ENCODE results near the gene RIPOR2. TPM values are rescaled to one million over a fixed set of nuclear protein-coding genes. Genes with fewer than 3 reads are reported as not detected.

RIPOR2 gene, protein sequence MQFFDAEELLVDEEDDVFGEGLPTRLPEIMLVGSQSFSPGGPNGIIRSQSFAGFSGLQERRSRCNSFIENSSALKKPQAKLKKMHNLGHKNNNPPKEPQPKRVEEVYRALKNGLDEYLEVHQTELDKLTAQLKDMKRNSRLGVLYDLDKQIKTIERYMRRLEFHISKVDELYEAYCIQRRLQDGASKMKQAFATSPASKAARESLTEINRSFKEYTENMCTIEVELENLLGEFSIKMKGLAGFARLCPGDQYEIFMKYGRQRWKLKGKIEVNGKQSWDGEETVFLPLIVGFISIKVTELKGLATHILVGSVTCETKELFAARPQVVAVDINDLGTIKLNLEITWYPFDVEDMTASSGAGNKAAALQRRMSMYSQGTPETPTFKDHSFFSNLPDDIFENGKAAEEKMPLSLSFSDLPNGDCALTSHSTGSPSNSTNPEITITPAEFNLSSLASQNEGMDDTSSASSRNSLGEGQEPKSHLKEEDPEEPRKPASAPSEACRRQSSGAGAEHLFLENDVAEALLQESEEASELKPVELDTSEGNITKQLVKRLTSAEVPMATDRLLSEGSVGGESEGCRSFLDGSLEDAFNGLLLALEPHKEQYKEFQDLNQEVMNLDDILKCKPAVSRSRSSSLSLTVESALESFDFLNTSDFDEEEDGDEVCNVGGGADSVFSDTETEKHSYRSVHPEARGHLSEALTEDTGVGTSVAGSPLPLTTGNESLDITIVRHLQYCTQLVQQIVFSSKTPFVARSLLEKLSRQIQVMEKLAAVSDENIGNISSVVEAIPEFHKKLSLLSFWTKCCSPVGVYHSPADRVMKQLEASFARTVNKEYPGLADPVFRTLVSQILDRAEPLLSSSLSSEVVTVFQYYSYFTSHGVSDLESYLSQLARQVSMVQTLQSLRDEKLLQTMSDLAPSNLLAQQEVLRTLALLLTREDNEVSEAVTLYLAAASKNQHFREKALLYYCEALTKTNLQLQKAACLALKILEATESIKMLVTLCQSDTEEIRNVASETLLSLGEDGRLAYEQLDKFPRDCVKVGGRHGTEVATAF
- total RNA-seq = 14.9 and 19.3 TPM in 2 replicates

DNA sequence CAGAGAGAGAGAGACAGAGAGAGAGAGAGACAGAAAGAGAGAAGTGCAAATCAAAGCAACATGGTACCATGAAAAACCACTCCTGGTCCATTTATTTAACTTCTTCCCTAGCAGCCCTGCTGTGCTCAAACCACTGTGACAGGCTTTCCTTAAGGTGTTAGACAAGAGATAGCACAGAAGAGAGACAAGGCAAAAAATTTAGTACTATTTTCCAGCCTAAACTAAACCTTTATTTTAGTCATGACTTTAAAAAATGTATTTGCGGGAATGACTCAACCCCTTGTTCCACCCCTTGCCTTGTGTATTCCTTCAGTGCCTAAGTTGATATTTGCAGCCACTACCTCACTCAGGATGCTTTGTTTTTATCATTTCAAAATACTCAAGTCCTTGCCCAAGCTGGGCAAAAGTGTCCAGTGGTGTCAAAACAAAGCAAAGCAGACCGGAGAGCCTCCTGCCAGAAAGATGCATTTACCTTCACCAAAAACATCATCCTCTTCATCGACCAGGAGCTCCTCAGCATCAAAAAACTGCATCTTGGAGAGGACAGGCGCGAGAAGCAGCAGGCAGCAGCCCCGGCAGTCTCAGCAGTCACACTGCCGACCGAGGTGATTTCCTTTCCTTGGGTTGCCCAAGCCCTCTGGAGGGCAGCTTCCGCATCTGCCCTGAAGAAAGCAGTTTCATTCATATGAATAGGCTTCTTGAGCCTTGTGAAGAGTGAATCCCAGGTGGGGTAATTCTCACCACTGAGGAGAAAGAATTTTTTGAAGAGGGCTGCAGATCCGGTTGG, at the start of gene RIPOR2:
Gene RIPOR2 (minus strand): TSS at position 595 of the 787 bp plus-strand sequence. CDS start 62 bp downstream, at position 533.

DNA sequence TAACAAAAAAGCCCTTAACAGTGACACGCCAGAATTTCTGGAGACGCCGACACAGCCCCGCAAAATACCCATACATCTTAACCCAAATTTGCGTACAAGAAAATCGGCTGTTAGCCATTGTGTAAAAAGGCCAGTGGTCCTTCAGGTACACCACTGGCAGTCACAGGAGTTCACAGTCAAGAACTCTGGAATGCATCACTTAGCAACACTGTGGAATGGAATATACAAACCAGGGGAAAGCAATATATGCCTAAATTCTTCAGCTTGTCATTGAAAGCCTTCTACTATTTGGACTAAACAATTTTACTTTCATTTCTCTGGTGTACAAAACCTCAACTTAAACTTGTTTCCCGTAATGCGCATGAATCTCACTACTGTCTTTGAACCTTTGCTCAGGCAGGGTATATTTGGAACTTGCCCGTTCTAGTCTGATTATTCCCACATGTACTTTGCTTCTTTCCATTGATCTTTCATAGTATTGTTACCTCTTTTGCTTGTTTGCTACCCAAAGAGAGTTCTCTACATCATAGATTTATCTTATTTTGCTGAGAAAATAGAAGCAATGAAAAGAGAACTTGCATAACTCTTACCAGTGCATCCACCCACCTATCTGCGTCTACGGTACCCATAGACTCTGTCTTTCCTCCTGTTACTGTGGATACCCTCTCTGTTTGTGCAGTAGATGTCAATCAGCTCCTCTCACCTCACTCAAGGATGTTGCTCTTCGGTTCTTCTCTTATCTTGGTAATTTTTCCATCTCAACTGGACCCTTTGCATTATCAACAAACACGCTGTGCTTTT, 136.8 kb downstream of the RIPOR2 start, which contains the start of gene ARMH2:
Gene ARMH2 (minus strand): TSS at position 178 of the 801 bp plus-strand sequence. CDS start 60 bp downstream, at position 118.

DNA sequence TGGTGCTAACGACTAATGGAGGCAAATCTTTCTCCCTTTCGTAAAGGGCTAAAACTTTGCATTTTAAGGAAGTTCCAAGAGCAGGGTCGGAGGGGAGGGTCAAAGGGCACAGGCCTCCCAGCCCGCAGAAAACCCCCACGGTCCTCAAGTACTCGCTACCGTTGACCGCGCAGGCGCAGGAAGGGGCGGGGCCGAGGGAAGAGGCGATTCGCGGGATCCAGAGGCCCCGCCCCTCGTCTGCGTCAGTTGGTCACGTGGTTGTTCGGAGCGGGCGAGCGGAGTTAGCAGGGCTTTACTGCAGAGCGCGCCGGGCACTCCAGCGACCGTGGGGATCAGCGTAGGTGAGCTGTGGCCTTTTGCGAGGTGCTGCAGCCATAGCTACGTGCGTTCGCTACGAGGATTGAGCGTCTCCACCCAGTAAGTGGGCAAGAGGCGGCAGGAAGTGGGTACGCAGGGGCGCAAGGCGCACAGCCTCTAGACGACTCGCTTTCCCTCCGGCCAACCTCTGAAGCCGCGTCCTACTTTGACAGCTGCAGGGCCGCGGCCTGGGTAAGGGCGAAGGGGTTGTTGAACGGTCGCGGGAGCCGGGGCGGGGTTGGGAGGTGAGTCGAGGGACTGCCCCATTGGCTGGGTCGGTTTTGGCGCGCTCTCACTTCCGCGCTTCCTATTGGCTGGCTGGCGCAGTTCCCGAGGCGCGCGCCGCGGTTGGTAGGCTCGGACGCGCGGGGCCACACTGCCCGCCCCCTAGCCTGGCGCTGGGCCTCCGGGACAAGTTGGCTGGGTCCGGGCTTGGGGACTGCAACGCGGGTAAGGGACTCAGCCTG, 160.9 kb downstream of the RIPOR2 start, which contains the start of gene GMNN:
Gene GMNN (plus strand): TSS at position 242 of the 824 bp plus-strand sequence. CDS start 2,310 bp downstream, outside the sequence.

Other genes with a start within 250 kb of the RIPOR2 start
- gene C6orf62, start 216.8 kb downstream of the RIPOR2 start, total RNA-seq = 107 and 127 TPM in 2 replicates
- 14.5 and 18.2 TPM in 2 replicates for gene GMNN, start 161.0 kb downstream of the RIPOR2 start, total RNA-seq
- gene ARMH2, start 137.0 kb downstream of the RIPOR2 start, total RNA-seq = not detected in 2 replicates

Measured in myometrial cell (primary cell).